ENCODE data around the gene UBE2I.
A peak's percentile ranks its signal among the peaks of the same experiment; 100 is the strongest.

UBE2I gene

DNA sequence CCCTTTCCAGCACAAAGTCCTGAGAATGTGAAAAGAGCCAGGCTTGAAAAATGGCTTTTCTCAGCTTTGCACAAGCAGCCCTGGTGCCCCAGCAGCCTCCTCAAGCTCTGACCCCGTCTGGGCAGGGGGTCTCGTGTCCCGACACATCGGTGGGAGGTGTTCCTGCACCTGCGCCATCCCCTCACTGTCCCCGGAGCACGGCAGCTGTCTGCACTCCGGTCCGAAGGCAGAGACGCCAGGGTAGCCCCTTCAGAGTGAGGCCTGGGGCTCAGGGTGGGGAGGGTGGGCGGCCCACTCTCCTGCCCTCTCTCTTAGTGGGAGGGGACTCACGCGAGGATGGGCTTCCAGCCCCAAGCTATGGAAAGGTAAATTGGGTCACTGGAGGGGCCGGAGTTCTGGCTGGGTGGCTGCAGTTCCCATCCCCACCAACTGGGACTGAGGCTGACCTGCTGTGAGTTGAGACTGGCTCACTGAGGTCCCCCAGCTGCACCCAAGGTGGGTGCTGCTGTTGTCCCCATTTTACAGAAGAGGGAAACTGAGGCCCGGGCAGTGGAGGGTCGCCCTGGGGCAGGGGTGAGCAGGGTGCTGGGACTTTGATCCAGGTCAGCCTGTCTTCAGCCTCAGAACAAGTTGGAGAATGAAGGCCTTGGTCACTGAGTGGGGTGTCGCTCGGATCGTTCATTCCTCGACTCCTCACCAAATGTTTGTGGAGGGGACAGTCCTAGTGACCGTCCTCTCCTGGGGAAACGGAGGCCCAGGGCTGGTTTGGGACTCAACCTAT, 21.7 kb downstream of the UBE2I start:
- DNase-seq, result no peak

DNA sequence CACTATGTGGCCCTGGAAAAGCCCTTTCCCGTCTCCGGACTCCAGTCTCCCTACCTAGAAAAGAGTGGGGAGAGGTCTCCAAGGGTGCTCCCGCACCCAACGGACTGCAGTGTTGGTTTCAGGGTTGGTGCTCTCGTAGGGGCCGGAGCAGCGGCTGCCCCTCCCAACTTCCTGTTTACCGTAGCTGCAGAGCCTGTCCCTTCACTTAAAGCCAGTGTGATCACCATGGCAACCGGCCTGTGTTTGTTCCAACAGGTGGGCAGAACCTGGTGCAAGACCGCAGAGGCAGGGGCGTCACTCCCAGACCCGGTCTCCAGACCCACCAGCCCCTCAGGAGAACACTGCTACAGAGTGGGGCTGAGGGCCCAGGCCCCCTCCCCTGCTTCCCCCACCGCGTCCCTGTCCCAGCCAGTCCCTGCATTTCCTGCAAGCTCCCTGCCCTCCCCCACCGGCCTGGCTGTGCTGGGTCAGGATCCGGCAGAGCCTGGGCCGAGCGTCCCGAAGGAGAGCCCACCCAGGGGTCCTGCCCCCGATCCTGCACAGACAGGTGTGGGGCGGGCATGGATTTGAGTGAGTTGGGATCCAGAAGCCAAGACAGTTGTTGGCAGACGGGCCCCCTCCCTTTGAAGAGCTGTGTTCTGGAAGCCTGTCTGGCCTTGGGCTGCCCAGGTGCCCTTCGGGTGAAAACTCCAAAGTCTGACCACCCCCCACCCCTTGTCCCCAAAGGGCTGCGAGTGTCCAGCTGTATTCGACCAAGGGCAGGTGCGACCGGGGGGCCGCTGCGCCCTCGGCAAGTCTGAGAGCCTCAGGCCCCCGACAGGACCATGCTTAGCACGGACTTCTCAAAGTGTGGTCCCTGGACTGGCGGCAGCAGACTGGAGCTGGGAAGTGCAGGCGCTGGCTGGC, 22.5 kb downstream of the UBE2I start:
- DNase-seq, result no peak

DNA sequence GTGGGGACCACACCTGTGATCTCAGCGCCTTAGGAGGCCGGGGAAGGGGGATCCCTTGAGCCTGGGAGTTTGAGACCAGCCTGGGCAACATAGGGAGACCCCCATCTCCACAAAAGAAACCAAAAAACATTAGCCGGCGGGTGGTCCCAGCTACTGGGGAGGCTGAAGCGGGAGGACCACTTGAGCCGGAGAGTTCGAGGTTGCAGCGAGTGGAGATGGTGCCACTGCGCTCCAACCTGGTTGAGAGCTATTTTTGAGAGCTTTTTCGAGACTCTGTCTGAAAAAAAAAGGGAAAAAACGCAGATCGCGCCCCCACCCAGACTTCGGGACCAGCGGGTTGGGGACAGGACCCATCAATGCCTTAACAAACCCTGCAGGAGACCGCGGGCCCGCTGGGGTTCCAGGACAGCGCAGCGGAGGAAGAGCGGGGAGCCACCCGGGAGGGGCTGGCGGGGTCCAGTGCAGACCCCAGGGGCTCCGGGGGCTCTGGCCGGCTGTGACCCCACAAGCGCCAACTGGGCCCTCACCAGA, 23.2 kb downstream of the UBE2I start:
- DNase-seq, result no peak

DNA sequence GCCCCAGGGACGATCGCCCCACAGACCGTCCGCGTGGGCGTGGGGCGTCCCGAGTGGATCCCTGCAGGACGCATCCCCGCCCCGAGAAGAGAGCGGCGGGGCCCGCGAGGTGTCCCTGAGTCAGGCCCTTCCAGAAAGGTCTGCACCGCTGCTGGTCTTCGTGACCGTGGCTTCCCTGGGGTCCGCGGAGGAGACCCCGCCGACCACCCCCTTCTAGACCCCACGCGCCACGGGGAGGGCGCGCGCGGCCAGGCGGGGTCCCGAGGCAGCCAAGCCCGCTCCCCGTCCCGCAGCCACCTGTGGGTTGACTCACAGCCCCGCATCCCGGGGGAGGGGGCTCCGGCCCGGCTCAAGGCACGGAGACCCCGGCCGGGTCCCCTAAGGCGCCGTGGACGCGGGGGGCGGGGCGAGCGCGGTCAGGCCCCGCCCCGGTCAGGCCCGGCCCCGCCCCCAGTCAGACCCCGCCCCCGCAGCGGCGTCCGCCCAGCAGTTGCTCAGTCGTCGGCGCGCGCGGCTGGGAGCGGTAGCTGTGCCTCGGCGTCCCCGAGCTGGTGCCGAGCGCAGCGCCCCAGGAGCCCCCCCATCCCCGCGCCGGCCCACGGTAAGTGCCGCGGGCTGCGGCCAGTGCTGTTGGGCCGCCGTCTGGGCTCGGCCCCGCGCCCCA, 23.8 kb downstream of the UBE2I start, which contains the start of gene BAIAP3:
BAIAP3 (plus strand) TSS at position 497 of the 664 bp plus-strand sequence. CDS start 4,905 bp downstream, outside the sequence.
- DNase-seq, result no peak

DNA sequence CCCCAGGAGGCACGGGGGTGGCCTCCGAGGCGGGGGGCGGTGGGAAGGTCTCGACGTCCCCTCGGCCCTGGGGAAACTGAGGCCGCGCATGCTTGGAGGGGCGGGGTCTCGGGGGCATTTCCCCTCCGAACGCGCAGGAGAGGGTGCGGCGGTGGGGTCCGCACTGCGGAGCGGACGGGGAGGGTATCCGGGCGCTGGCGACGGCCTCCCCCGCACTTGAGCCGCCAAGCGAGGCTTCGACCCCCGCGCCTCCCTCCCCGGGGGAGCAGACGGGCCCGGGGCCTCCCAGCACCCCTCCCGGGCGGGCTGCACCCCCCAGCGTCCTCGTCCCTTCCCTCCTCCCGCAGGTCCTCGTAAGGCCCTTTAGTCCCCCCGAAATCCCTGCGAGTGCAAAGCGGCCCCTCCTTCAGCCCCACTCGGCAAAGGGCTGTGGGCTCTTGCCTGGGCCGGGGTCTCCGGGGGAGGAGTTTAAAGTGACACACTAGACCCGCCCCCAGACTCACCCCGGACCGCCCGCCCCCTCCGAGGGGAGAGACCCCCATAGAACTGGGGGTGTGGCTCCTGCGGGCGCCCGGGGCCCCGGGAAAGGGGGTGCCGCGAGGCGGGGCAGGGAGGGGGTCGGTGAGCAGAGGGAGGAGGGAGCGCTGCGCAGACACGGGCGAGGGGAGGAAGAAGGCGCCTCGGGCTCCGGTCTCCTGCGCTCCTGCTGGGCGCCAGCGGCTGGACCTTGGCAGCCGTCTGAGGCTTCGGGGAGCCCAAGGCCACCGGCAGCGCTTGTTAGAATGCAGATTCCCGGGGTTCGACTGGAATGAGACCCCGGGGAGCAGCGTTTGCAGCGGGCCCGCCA, 24.6 kb downstream of the UBE2I start:
- DNase-seq, result no peak

DNA sequence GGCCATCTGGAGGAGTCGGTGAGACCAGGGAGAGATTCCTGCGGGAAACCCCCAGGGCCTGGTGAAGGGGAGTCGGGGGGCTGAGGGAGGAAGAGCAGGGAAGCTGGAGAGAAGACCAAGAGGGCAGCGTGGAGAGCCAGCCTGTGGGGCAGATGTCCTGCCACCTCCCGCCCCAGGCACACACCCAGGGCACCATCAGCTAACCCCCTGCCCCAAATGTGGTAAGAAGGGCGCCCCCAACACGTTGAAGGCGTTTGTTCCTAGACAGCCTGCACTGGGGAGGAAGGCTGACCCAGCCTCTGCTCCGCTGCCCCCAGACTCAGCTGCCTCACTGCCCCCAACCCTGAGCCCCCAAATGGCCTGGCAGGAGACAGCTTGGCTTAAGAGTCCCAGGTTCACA, 25.3 kb downstream of the UBE2I start:
- no peak for DNase-seq

DNA sequence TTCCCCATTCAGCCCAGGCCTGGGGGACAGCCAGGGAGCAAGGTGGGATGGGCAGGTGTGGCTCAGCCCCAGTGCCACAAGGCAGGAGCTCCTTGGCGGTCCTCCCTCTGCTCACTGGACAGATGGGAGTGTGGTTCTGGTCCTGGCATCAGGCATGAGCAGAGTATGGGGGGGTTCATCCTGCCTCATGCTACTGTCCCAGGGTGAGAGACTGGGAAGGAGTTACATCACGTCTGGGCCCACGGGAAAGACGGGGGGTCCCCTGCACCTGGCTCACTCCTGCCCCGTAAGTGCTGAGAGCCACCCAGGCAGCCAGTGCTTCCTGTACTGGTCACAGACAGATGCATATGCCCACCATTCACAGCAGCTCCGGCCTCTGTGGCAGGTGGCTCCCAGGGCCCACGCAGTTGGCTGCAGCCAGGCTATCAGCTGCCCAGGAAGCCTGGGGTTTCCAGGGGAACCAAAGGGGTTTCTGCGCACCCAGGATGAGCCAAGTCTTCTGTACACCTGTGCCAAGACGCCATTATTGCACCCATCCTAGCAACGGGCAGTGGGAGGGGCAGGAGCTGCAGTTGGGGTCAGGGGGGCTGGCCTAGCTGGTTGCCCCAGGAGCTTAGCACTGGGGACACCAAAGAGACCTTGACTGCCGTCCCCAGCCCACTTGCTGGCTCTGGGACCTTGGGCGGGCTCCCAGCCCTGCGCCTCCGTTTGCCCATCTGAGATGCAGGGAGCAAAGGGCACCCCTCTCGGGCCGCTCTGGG, 26.0 kb downstream of the UBE2I start:
- no peak for DNase-seq

DNA sequence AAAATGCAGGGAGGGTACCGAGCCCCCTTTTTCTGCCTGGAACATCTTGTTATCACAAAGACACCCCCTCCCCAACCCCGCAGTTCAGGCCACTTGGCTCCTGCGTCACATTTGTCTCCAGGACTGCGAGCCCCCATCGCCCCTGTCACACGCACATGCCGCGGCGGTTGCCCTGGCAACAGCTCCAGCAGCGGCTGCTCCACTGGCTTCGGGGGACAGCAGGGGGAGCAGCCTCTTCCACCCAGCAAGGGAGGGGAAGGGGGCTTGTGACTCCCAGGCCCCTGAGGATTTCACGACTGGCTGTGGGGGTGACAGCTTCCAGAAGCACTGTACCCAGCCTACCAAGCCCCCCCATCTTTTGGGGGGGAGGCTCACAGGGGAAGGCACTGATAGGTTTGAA, 26.6 kb downstream of the UBE2I start:
- no peak for DNase-seq

DNA sequence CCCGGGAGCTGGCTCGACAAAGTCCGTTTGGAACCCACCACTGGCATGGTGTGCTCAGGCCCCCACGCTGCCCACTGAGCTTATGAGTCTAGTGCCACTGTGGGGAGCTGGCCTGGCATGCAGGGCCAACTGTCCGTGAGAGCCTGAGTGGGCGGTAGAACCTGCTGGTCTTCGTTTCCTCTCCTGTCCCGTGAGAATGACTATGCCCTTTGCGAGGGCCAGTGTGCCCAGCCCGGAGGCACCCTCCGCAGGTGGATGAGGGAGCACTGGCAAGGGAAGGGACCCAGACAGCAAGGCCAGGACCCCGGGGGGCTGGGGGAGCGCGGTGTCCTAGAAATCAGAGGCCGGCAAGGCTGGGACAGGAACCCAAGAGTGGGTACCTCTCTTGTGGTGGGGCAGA, 27.2 kb downstream of the UBE2I start:
- DNase-seq, result no peak

DNA sequence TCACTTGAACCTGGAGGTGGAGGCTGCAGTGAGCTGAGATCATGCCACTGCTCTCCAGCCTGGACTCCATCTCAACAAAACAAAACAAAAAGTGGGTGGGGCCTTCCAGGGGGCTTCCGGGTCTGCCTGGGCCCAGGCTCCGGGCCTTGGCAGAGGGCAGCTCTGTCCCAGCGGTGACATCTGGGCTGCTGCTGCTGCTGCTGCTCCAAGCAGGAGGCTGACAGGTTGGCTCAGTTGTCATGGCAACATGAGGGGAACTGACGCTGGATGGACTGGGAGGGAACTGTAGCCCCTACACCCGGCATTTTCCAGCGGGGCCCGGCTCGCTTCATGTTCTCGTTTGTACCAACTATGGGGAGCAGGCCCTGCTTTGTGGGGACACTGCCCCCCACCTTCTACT, 28.1 kb downstream of the UBE2I start:
- DNase-seq, result peak; percentile 36

DNA sequence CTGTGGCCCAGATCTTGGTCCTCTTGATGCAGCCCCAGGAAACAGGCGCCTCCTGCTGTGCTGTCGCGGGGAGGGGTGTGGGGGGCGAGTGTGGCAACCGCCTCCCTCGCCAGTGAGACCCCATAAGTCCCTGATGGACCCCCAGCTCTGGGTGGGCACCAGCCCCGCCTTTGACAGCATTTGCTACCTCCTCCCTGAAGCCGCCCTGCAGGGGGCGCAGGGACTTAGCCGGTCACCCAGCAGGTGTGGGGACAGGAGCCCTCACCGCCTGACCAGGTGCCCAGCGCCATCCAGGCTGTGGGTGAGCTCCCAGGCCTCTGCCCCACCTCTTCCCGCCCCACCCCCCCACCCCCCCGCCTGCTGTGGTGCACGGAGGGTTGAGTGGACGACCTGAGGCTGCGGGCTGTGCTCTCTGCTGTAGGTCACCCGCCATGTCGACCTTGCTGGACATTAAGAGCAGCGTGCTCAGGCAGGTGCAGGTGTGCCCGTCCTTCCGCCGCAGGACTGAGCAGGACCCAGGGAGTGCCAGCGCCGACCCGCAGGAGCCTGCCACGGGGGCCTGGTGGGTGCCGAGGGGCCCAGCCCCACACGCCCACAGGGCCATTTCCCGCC, 28.8 kb downstream of the UBE2I start:
- DNase-seq, result no peak

DNA sequence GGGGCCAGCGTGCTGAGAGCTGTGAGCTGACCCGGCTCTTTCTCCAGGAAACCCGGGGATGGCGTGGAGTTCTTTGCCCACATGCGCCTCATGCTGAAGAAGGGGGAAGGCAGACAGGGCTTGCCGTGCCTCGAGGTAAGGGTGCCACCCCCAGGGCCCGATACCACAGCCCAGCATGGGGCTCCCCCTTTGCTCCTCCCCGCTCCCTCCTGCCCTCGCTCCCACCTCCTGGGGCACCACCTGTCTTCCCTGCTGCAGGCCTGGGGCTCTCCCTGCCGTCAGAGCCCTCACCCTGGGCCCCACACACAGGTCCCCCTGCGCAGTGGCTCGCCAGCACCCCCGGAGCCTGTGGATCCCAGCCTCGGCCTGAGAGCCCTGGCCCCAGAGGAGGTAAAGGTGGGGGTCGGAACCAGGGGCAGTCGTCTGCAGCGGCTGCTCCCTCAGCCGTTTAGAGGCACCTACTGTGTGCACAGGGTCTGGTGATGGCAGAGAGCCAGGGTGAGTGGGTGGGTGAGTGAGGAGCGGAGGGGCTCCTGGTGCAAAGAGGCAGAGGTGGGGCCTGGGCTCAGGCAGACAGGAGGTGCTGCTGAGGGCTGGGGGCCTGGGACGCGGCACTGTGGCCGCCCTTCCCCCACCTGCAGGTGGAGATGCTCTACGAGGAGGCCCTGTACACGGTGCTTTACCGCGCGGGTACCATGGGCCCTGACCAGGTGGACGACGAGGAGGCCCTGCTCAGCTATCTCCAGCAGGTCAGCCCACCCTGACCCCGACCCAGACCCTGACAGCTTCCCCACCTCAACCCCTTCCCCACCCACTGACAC, 29.6 kb downstream of the UBE2I start:
- peak; percentile 62 for DNase-seq

DNA sequence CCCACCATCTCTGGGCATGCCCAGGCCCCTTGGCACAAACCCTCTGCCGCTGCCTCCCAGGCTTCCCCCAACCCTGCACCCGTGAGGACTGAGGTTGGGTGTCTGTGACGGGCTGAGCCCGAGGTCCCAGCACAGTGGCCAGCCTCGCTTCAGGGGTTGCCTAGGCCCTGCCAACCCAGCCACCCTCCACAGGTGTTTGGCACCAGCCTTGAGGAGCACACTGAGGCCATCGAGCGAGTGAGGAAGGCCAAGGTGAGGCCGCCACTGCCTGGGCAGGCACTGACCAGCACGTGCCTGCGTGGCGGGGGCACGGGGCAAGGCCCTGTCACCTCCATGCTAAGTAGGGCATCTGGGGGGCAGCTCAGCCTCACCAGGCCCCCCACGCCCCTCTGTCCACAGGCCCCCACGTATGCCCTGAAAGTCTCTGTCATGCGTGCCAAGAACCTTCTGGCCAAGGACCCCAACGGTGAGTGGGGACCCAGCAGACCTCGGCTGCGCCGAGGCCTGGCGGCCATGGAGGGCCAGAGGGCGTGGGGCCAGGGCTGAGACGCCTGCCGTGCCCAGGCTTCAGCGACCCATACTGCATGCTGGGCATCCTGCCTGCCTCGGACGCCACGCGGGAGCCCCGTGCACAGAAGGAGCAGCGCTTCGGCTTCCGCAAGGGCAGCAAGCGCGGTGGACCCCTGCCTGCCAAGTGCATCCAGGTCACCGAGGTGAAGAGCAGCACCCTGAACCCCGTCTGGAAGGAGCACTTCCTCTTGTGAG, 31.5 kb downstream of the UBE2I start:
- DNase-seq, result no peak

DNA sequence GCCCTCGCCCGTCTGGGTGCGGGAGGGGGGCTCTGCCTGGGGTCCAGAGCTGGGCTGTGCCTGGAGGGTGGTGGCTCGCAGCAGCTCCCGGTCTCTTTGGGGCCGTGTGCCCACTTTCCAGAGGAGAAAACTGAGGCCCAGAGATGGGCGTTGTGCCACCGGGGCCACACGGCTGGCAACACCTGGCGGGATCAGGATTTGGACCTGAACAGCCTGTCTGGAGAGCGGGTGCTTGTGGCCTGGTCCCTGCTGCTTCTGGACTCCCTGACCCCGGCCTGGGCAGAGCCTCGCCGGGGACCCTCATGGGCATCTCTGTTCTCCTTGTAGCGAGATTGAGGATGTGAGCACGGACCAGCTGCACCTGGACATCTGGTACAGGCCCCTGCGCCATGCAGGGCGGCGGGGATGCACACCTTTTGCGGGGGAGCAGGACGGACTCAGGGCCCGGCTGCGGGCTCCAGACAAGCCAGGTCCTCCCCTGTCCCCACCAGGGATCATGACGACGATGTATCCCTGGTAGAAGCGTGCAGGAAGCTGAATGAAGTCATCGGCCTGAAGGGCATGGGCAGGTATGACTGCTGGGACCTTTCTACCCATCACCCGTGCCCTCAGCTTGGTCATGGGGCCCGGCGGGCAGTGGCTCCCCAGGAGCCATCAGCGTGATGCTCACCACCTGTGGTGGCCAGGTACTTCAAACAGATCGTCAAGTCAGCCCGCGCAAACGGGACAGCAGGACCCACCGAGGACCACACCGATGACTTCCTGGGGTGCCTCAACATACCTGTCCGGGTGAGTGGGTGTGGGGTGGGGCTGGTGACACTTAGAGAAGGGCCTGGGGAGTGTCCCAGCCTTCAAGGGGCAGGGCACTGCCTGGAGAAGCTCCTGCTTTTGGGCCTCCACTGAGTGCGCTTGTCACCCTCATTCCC, 32.3 kb downstream of the UBE2I start:
- no peak for DNase-seq

DNA sequence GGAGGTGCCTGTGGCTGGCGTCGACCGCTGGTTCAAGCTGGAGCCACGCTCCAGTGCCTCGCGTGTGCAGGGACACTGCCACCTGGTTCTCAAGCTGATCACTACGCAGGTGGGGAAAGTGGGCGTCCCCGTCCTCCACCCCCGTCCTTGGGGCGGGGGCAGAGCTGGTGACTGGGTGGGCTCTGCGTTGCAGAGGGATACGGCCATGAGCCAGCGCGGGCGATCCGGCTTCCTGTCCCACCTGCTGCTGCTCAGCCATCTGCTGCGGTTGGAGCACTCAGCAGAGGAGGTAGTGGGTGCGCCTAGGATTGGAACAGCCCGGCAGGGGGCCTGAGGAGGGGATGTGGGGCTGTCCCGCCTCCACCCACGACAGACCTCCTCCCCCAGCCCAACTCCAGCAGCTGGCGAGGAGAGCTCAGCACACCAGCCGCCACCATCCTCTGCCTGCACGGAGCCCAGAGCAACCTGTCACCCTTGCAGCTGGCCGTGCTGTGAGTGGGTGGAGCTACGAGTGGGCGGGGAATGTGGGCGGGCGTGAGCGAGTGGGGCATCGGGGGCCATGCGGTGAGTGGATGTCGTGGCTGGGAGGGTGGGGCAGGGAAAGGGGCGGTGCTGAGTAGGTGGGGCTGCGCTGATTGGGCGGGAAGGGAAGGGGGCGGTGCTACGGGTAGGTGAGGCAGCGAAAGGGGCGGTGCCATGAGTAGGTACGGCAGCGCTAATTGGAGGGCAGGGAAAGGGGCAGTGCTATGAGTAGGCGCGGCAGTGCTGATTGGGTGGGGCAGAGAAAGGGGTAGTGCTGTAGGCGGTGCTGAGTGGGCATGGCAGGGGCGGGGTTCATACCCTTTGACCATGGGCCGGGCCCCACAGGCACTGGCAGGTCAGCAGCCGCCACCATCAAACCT, 33.3 kb downstream of the UBE2I start:
- DNase-seq, result peak; percentile 100

DNA sequence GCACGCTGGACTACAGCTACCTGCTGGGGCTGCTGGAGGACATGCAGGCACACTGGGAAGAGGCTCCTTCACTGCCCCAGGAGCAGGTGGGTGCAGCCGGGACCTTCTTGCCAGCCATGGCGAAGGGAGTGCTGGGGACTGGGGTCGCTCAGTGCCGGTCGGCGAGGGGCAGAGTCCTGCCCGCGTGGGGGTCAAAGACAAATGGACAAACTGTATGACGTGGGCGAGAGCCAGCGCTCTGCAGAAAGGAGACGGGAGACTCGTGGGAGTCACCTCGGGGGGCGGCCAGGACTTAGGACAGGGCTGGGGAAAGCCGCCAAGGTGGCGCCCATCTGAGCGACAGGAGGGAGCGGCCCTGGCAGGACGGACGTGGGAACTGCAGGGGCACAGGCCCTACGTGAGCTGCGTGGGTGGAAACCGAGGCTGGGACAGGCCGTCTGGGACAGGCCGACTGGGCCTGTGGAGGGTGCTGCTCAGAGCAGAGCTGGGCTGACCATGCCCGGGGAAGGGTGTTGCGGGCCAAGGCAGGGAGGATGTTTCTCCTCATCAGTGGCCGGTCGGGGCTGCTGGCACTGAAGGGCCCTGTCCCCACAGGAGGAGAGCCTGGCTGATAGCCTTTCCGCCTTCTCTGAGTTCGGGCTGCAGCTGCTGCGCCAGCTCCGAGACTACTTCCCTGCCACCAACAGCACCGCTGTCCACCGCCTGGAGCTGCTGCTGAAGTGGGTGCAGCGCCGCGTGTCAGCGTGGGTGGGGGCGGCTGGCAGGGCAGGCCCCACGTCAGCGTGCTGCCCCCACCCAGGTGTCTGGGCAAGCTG, 34.2 kb downstream of the UBE2I start:
- DNase-seq, result no peak
